ENCODE results near the gene ZNF668.

DNA sequence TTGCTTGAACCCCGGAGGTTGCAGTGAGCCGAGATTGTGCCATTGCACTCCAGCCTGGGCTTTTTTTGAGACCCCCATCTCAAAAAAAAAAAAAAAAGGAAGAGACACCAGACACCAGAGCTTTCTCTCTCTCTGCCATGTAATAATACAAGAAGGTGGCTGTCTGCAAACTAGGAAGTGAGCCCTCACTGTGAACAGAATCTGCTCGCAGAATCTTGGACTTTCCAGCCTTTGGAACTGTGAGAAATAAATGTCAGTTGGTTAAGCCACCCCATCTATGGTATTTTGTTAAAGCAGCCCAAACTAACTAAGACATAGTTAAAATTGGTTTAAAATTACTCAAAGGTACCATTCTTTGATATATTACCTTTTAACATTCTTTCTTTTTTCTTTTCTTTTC, 53.5 kb downstream of the ZNF668 start:
- TF ChIP-seq EZH2 (IDR thresholded peaks at IDR 0.05) (no peak), POLR2AphosphoS5 (IDR thresholded peaks at IDR 0.05; ENCODE audit: borderline replicate concordance, low read depth, low read length) (no peak), FOXP2 (optimal IDR thresholded peaks at IDR 0.05; ENCODE audit: control extremely low read depth, extremely low read length, insufficient read depth) (no peak)
